Progenitor cell of endocrine pancreas (in vitro differentiated cells): ENCODE results near the gene TAF3. TPM values are rescaled to one million over a fixed set of nuclear protein-coding genes. Genes with fewer than 3 reads are reported as not detected.

Experiments used
- DNase-seq: peaks from one replicate; pipeline ENCODE4 v3.0.0; 2021; ENCODE audit warnings: low spot score; ENCODE audit not compliant: unreplicated experiment
- H3K27ac Mint-ChIP-seq: 2 replicates; pipeline ENCODE4 v1.8.0; 2021; ENCODE audit warnings: mild to moderate bottlenecking, moderate library complexity, mixed read lengths
- H3K27me3 Mint-ChIP-seq: 2 replicates; pipeline ENCODE4 v1.8.0; 2021; ENCODE audit warnings: mixed read lengths
- H3K36me3 Mint-ChIP-seq: 2 replicates; pipeline ENCODE4 v1.8.0; 2022; ENCODE audit warnings: mixed read lengths; ENCODE audit not compliant: insufficient read depth
- H3K4me1 Mint-ChIP-seq: 2 replicates; pipeline ENCODE4 v1.8.0; 2021; ENCODE audit warnings: low read depth, mixed read lengths
- H3K4me3 Mint-ChIP-seq: 2 replicates; pipeline ENCODE4 v1.8.0; 2021; ENCODE audit warnings: low read depth, mild to moderate bottlenecking, moderate library complexity, mixed read lengths
- H3K9me3 Mint-ChIP-seq: 2 replicates; pipeline ENCODE4 v1.8.0; 2021; ENCODE audit warnings: low read depth, mixed read lengths
- total RNA-seq: library from RNA; stranded (reverse); gene quantifications from 2 replicates; pipeline ENCODE4 v1.2.1, GENCODE V29; 2021
- TF ChIP-seq, protein P1 (sequence below): fragments of 200-600 bp; sonication (generic); IDR thresholded peaks from one replicate; pipeline ENCODE4 v1.5.0; 2021; ENCODE audit warnings: antibody characterized with exemption, mild to moderate bottlenecking; ENCODE audit not compliant: unreplicated experiment

TAF3 gene
- total RNA-seq, 1 donor from 2014 or later = 9.4 TPM

DNA sequence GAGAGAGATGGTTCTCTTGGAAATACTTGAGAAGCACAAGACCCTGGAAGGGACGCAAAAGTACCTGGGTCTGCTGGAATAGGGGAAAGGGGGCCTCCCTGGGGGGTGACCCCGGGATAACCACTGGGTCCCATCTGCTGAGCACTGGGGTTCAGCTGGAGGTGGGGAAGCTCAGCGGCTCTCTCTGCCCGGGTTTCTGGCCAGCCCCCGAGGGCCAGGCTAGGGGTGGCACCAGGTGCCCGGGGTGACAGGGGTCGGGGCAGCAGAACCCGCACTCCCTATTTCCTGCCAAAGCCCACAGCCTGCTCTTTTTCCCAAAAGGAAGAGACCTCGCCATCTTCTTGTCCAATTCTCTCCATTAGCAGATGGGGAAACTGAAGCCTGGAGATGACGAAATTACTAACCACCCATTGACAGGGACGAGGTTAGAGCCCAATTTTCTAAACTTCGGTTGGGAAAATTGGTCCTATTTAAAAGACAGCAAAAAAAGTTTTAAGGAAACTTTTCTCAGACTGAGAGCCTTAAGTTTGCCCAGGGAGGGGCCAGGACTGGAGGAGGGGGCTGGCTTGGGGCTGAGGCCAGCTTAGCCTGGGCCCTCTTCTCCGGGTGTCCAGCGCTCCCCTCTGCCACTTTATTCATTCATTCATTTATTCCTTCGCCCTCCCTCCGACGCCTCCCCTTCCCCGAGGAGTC is 218.3 kb downstream of the TAF3 start:
- peaks cover 88% of the 10 kb centered on the region for H3K27me3 Mint-ChIP-seq
- TF ChIP-seq, protein P1, sequence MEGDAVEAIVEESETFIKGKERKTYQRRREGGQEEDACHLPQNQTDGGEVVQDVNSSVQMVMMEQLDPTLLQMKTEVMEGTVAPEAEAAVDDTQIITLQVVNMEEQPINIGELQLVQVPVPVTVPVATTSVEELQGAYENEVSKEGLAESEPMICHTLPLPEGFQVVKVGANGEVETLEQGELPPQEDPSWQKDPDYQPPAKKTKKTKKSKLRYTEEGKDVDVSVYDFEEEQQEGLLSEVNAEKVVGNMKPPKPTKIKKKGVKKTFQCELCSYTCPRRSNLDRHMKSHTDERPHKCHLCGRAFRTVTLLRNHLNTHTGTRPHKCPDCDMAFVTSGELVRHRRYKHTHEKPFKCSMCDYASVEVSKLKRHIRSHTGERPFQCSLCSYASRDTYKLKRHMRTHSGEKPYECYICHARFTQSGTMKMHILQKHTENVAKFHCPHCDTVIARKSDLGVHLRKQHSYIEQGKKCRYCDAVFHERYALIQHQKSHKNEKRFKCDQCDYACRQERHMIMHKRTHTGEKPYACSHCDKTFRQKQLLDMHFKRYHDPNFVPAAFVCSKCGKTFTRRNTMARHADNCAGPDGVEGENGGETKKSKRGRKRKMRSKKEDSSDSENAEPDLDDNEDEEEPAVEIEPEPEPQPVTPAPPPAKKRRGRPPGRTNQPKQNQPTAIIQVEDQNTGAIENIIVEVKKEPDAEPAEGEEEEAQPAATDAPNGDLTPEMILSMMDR = no peak
- no peak overlapping the region for H3K27ac Mint-ChIP-seq
- peaks cover 4% of the 10 kb centered on the region for H3K4me1 Mint-ChIP-seq
- no peak for DNase-seq
- H3K9me3 Mint-ChIP-seq = no peaks in the 10 kb centered on the region
- no peak overlapping the region for H3K4me3 Mint-ChIP-seq
- H3K36me3 Mint-ChIP-seq = no peaks in the 10 kb centered on the region

DNA sequence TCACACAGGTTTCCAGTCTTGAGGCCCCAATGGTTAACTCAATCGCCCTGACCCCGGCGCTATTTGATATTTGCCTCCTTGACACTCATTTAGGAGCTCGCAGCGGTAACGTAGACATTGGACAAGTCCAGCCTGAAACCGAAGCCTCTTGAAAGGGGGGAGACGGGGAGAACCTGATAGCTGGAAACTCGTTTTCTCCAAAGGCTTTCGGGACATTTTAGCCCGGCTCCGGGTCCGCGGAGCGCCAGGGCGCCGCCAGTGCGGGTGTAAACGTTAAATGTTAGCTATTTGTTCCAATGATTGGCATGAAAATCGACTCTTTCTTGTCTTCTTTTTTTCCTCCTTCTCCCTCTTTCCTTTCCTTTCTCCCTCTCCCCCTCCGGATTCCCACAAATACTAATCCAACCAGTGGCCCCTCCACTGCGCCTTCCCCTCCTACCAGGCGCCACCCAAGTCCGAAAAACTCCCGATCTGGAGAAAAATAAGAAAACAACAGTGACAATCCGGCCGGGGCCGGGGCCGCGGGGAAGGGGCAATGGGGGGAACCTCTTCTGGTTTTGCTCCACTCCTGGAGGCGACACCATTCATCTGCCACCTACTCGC is 219.0 kb downstream of the TAF3 start:
- Mint-ChIP-seq H3K4me1 (peaks cover 4% of the 10 kb centered on the region), H3K4me3 (peak overlapping the region; percentile 19), H3K9me3 (no peaks in the 10 kb centered on the region), H3K36me3 (no peaks in the 10 kb centered on the region), H3K27ac (peak overlapping the region; percentile 80), H3K27me3 (peaks cover 88% of the 10 kb centered on the region)
- TF ChIP-seq, protein P1 = no peak
- no peak for DNase-seq

DNA sequence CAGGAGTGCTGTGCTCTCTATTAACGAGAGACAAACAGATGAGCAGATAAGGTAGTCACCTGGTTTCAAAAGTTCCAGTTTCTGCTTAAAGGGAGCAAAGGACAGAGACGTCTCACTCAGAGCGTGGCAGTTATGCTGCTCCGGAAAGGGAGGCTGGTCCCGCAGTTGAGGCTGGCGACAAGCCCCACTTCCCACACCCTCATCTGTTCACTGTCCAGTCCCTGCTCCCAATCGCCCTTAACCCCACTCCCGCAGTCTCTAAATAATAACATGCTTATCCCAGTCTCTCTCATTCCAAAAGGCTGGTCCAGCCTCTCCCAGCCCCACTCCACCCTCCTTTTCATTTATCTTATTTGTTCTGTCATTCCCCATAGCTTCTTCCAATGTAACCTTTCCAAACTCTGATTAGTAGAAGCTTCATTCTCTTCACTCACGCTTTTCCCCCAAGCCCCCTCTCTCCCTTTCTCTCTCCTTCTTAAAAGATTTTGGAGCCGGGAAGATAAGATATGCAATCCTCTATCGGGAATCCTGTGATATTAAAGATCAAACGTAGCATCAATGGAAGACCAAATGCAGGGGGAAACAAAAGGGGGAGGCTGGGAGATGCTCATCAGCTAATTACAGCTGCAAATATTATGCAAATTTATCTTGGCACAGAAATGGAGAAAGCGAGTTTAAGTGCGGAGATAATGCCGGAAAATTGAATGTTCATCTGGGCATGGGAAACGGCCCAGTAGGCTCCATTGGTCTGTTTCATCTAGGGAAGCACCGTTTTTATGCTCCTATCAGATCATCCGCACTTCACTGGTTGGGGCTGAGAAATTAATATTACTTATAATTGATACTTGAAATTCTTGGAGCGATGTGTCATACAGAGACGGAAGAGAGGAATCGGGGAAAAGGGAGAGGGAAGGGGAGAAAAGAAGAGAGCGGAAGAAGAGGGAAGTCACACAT is 219.9 kb downstream of the TAF3 start:
- TF ChIP-seq, protein P1 = no peak
- peaks cover 88% of the 10 kb centered on the region for H3K27me3 Mint-ChIP-seq

DNA sequence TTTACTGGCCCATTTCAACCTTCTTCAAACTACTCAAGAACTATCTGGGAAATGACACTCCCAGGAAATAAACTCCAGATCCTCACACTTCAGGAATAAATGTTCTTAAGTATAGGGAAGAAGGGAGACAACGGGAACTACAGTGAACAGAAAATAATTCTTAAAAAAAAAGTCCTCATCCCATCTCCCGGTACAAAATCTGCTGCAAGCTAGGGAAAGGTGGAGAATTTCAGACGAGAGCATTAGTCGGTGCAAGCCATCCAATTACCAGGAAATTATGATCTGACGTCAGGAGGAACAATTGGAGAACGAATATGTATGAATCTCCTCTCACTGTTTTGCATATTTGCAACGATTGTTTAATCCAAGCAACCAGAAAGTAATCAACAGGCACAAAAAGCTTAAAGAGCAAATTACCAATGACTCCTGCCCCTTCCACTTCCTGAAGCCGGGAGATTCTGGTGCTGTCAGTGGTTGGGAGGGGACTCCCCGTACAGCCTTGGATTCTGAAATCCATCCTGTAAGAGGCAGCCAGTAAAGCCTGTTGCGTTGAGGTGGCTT is 221.1 kb downstream of the TAF3 start:
- Mint-ChIP-seq H3K4me1 (peaks cover 4% of the 10 kb centered on the region), H3K27me3 (peaks cover 91% of the 10 kb centered on the region), H3K9me3 (no peaks in the 10 kb centered on the region), H3K27ac (peak overlapping the region; percentile 18), H3K4me3 (no peak overlapping the region), H3K36me3 (no peaks in the 10 kb centered on the region)
- no peak for DNase-seq
- TF ChIP-seq, protein P1 = no peak

More for the DNA sequence above, 219.9 kb downstream of the TAF3 start:
- peaks cover 4% of the 10 kb centered on the region for H3K4me1 Mint-ChIP-seq
- H3K27ac Mint-ChIP-seq = no peak overlapping the region
- no peaks in the 10 kb centered on the region for H3K36me3 Mint-ChIP-seq
- no peaks in the 10 kb centered on the region for H3K9me3 Mint-ChIP-seq
- DNase-seq = no peak
- no peak overlapping the region for H3K4me3 Mint-ChIP-seq

DNA sequence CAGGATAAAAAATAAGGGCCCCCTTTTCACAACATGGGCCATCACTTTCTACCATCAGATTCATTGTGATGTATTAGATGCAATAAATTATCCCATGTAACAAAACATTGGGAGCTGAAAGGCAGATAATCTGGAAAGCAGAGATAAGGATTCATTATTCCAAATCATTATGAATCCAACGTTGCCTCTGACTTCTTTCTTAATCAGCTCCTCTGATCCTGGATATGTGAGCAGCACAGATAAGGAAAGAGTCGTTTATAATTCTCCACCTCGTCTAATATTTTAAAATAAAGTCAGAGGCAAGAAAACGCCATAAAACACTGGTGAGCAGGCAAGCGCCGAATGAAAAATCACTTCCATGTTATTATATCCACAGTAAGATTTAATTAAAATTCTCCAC is 222.3 kb downstream of the TAF3 start:
- Mint-ChIP-seq H3K4me3 (no peak overlapping the region), H3K4me1 (peaks cover 2% of the 10 kb centered on the region), H3K36me3 (no peaks in the 10 kb centered on the region), H3K27ac (no peak overlapping the region), H3K27me3 (peaks cover 96% of the 10 kb centered on the region), H3K9me3 (no peaks in the 10 kb centered on the region)
- no peak for DNase-seq
- TF ChIP-seq, protein P1 = no peak
